ENCODE results near the gene PLB1.
"Not testable (repeated sequence)": the region's sequence is repeated elsewhere in the genome, so short reads cannot be mapped to it uniquely, and the experiment has no call there.

The PLB1 gene

GRCh38 chr2:28647682-28648081 is 151.8 kb downstream of the PLB1 start:
- DNase-seq (ENCODE audit: low spot score), result no peak

DNA sequence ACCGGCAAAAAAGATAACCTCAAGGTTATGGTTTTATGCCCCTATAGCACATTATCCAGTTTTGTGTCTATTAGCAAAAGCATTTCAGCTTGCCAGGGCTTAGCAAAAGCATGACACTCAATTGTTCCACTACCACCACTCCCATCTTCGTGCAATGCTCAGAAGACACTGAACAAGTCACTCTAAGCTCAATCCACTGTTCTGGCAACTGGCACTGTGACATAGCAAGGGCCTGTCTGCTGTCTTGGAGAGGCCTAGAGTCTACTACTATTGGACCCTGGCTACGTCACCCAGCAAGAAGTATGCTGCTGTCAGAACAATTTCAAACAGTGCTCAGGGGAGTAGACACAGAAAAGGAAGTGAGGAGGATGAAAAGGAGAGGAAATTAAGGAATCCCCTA is 152.3 kb downstream of the PLB1 start:
- DNase-seq (ENCODE audit: low spot score), result no peak

- DNase-seq (ENCODE audit: low spot score), result no peak
Measured at GRCh38 chr2:28648671-28649395, 153.0 kb downstream of the PLB1 start.

DNA sequence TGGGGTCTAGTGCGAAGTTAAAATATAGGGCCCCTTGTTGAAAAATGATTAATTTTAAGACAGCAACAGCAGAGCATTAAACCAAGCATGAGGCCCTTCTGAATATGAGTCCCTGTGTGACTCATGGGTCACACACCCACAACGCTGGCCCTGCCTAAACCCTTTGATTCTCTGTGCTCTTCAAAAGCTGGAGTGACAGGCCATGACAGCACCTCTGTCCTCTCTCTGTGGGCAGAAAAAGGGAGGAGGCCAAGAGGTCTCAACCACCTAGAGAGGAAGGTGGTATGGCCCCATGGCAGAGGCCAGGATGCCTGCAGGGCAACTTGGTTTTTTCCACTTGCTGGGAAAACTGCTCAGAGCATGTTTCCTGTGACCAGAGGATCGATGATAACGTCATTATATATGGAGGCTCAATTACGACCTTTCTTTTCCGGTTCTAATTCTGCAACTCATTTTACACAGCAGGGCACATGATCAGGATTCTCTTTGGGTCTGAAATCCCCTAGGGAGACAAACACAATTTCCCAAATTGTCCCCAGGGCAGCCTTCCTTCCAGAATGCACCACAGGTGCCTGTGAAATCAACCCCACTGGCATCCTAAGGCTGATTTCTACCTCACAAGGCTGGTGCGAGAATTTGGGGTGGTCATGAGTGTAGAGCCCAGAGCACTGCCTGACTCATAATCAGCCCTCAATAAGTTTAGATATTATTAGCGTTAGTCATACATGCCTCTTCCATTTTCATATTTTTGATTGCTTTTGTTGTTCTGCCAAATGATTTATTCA is 153.8 kb downstream of the PLB1 start:
- no peak for DNase-seq (ENCODE audit: low spot score)

DNA sequence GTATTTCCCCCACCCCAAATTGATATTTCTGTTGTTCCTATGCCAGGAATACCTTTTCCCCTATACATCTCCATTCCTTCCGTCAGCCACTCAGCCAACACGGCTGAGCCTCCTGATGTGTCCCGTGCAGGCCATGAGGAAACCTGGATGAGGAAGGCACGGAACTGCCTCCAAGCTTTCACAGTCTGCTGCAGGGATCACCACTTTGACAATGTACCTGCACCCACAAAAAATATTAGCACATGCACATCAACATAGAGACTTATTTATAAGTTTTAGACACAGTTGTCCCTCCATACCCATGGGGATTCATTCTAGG is 154.4 kb downstream of the PLB1 start:
- no peak for DNase-seq (ENCODE audit: low spot score)

DNA sequence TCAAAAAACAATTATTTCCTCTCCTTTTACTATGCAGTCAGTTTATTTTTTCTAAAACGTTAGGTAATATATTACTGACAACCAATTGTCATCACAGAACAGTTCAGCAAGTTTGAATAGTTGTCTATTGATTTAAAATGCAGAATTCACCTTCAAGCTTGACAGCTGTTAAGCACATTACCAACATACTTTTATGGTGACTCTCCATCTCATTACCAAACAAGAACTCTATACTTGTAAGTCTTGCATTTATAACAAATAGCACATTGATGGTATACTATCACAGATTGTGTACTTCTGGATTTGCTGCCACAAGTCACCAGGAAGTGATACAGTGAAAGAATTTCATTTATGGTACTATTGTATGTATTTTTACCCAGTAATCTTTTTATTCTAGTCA is 156.4 kb downstream of the PLB1 start:
- no peak for DNase-seq (ENCODE audit: low spot score)

DNA sequence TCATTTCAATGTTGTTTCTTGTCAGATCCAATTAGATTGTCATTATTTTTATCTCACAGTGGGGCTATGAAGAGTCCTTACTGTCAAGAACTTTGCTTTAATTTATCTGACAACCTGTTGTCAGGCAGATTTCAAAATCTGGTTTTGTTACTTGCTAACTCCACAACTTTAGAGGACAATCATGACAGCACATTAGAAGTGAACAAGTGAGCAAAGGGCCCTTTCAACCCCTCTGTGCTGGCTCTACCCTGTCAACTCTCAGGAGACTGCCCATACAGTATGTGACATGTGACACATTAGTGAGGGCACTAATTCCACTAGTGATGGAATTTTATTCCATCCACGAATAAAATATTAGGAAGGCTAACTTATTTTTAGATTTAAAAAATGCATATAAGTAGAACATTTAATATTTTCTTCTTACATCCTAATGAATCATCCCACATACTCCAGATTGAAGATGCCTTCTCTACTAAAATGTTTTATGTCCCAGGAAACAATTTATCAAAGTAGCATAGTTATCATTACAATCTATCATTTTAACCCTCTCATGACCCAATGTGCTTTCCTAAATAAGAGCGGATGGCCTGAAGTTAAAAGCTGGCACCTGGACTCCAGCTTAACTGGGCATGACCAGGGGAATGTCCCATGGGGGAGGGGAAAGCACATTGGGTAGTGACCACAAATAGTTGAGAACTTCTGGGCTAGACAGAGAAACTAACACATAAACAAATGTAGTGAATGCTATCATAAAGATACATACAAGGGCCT is 158.2 kb downstream of the PLB1 start:
- DNase-seq (ENCODE audit: low spot score), result no peak

- no peak for DNase-seq (ENCODE audit: low spot score)
Measured at GRCh38 chr2:28654663-28655320, 158.9 kb downstream of the PLB1 start.

DNA sequence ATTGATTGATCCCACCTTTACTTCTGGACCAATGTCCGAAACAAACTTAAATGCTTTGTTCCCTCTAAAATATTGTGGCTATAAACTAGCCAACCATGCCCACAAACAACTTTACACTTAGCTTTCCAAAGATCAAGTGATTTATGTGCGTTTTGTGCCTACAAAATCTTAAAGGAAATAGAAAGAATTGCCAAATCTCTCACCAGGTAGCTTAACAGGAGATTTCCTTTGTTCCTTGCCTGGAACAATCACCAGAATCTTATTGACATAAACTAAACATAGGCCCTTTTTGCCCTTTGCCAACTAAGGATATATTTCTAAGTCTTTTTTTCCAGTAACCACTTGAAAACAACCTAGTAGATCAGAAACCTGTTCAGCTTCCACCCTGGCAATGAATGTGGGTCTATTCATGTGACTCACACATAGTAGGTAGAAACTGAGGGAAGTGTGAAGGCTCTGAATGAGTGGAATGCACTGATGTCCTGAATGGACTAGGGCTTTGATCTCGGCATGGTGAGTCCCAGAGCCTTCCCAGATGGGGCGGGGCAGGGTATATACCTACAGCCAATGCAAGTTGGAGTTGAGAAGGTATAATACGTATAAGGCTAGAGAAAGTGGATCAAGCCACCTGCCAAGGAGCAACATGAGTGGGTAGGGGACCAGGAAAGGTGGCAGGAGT is 161.2 kb downstream of the PLB1 start:
- DNase-seq (ENCODE audit: low spot score), result no peak

- DNase-seq (ENCODE audit: low spot score), result no peak
Measured at GRCh38 chr2:28658369-28658768, 162.5 kb downstream of the PLB1 start.

DNA sequence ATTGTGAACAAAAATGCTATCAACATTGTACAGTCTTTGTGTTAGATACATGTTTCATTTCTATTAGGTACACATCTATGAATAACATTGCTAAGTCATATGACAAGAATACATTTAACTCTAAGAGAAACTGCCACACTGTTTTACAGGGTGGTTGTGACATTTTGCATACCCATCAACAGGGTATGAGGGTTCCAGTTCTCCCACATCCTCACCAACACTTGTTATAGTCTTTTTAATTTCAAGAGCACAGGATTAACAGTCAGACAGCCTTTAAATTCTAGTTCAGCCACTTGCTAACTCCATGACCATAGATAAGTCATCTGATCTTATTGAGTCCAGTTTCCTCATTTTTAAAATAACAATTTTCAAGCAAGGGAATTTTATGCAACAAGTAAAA is 163.3 kb downstream of the PLB1 start:
- DNase-seq (ENCODE audit: low spot score), result no peak

DNA sequence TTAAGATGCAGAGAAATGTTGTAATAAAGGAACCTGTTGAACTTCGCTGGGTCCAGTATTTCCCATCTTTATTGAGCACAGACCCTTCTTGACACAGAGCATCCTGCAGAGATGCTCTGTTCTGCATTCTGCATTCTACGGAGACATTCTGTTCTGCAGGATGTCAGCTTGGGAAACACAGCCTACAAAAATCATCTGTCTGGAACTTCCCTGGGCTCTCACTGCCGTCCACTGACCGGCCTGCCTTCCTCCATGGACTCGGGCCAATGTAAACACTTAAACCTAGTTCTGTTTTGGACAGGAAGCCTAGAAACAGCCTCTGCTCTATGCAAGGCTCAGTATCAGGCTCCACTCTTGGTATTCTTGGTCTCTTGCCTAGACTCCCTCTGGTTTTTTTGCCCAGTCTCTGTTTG is 165.7 kb downstream of the PLB1 start:
- DNase-seq (ENCODE audit: low spot score), result no peak

GRCh38 chr2:28662044-28662443 is 166.2 kb downstream of the PLB1 start:
- no peak for DNase-seq (ENCODE audit: low spot score)

DNA sequence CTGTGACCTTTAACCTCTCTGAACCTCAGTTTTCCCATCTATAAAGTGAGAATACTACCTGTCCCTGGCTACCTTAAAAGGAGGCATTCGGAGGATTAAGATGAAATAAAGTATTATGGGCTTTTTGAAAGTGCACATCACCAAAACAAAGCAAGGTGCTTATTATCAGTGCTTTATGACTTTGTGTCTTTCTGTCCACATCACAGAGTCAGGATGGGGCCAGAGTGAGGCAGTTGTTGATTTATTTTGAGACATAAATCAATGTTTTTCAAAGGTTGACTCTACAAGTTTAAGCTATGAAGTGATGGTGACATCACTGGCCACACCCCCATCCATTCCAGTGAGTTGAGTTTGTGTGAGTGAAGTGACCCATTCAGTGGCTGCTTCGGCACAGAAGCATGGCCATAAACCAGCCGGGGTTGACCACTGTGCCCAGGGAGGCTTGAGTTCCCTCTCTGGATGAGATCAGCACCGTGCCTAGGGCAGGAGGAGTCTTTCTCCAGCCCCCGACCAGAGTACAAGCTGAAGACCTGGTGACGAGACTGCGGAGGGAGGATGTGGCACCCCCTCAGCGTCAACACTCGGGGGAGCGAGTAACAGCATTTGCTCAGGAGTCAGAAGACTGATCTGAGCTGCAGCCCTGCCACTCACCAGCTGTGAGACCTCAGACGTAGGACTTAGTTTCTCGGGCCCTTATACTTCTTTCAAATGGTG is 166.8 kb downstream of the PLB1 start:
- no peak for DNase-seq (ENCODE audit: low spot score)

DNA sequence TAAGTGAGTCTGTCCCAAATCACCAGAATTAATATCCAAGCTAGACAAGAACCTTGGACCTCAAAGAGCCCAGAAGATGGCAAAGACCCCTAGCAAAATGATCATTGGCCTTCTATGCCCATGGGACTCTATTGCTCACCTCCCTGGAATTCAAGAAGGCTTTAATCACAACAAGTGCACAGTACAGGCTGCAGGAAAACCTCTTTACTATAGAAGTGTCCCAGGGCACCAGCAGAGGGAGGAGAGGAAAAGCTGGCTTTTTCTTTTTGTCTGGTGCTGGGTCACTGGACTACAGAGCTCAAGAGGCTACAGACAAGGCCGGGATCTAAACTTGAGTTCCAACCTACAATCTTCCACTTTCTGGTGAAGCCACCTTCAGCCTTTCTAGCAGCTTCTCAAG is 167.5 kb downstream of the PLB1 start:
- DNase-seq (ENCODE audit: low spot score), result no peak

- DNase-seq (ENCODE audit: low spot score), result no peak
Measured at GRCh38 chr2:28664120-28664842, 168.4 kb downstream of the PLB1 start.

- no peak for DNase-seq (ENCODE audit: low spot score)
Measured at GRCh38 chr2:28665041-28665704, 169.3 kb downstream of the PLB1 start.

GRCh38 chr2:28665811-28666377 is 170.0 kb downstream of the PLB1 start:
- DNase-seq (ENCODE audit: low spot score), result not testable (repeated sequence)

DNA sequence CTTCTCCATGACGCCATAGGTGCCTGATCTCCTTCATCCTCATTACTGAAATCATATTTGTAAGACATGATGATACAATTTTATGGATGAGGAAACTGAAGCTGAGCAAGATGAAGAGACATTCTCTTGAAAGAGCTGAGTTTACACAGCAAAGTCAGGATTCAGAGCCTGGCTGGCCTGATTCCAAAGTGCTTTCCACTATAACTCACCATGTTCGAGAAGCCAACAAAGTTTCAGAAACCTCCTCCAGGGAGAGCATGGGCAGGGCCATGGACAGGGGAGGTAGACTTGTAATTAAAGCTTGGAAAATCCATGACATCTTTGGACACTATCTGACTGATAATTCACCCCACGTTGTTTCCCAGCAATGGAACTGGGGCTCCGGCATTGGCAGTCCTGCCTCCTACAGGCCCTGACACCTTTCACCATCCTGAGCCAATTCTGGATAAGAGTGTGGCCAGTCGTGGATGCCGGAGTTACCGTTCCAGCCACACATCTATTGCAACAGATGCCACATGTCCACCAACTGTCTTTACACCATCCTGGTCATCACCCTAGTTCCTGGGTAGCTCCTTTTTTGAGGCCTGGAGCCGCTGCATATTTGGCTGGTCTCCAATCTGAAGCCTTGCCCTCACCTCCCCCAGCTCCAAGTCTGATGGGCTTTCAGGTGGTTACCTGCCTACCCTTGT is 170.8 kb downstream of the PLB1 start:
- no peak for DNase-seq (ENCODE audit: low spot score)
